NB4 (cell line): Measurements from ENCODE around the gene PLEKHG7.

Experiments
- DNase-seq: peaks from one replicate; pipeline ENCODE4 v3.0.0; 2010; ENCODE audit warnings: low read depth
- H3K4me3 ChIP-seq: one replicate; pipeline ENCODE4 v1.5.1; 2011; ENCODE audit warnings: mild to moderate bottlenecking, low read depth, low read length, moderate library complexity
- CTCF ChIP-seq: IDR thresholded peaks from one replicate; pipeline ENCODE4 v1.5.1; 2012; ENCODE audit warnings: low read depth, low read length
- MYC ChIP-seq: IDR thresholded peaks from 2 replicates; pipeline ENCODE4 v1.6.1; 2011; ENCODE audit warnings: low read depth, low read length
- POLR2A ChIP-seq: IDR thresholded peaks from 2 replicates; pipeline ENCODE4 v1.6.1; 2011; ENCODE audit warnings: mild to moderate bottlenecking; ENCODE audit not compliant: insufficient read length; ENCODE audit errors: extremely low read depth
- TF ChIP-seq, protein P1 (sequence below): IDR thresholded peaks from 2 replicates; pipeline ENCODE4 v1.6.1; 2011; ENCODE audit warnings: low read depth, low read length

PLEKHG7 gene

GRCh38 chr12:92698474-92698873 lies 4.3 kb upstream of the PLEKHG7 start:
- no peak for DNase-seq
- TF ChIP-seq MYC (no peak), CTCF (no peak), POLR2A (no peak)
- TF ChIP-seq, protein P1, sequence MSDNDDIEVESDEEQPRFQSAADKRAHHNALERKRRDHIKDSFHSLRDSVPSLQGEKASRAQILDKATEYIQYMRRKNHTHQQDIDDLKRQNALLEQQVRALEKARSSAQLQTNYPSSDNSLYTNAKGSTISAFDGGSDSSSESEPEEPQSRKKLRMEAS, result no peak
- H3K4me3 ChIP-seq, result no peak overlapping the region

DNA sequence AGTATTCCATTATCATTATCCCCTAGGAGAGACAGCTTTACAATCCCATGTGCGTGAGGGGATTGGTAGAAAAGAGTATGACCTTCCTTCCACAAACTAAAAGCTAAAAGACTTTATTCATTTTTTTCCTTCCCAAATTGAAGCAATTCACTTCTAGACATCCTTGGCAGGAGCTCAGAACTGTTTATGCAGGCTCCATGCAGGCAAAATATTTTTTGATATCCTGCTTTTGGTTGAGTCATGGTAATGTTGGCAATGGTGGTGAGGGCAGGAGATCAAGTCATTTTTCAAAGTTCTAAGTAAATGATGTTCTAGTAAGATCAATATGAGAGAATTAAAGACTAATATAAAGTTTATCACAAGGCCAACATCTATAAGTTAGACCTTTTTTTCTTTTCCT lies 1.3 kb upstream of the PLEKHG7 start:
- no peak for TF ChIP-seq CTCF
- no peak for TF ChIP-seq POLR2A
- TF ChIP-seq MYC, result no peak
- TF ChIP-seq, protein P1, result no peak
- DNase-seq, result no peak
- H3K4me3 ChIP-seq, result no peak overlapping the region

GRCh38 chr12:92703786-92704185 lies 997 bp downstream of the PLEKHG7 start:
- H3K4me3 ChIP-seq, result no peak overlapping the region
- no peak for TF ChIP-seq CTCF
- TF ChIP-seq, protein P1, result no peak
- TF ChIP-seq POLR2A, result no peak
- TF ChIP-seq MYC, result no peak
- no peak for DNase-seq

GRCh38 chr12:92706594-92706993 lies 3.8 kb downstream of the PLEKHG7 start:
- DNase-seq, result no peak
- TF ChIP-seq, protein P1, result no peak
- TF ChIP-seq POLR2A (no peak), MYC (no peak), CTCF (no peak)
- H3K4me3 ChIP-seq, result no peak overlapping the region

DNA sequence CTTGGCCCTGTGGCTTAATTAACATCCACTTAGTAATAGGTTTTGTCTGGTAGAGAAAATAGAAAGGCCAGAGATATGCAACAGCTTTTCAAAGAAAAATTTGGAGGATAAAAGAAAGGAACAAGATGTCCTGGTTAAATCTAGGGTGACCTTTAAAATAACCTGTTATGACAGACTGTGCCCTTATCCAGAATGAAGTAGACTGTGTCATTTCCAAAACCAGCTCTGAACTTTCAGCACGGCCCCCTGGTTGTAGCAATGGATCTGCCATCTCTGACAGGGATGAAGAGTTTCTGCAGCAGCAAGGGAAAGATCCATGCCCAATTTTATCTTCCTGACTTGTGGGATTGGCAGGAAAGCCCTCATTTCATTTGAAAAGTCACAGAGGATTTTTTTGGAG lies 5.1 kb downstream of the PLEKHG7 start:
- TF ChIP-seq, protein P1, result no peak
- TF ChIP-seq CTCF (no peak), POLR2A (no peak), MYC (no peak)
- H3K4me3 ChIP-seq, result no peak overlapping the region
- no peak for DNase-seq

DNA sequence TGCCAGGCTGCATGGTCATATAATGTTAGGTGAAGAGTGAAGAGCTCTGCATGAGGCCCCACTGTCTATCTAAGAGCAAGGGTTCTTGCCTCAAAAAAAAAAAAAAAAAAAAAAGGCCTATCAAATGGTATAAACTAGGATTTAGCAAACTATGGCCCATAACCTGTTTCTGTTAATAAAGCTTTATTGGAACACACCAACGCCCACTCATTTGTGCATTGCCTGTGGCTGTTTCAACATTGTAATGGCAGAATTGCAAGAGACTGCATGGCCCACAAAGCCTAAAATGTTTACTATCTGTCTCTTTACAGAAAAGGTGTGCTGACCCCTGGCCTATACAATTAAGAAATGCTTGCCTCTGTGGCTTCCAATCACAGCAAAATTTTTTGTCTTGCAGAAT lies 12.8 kb downstream of the PLEKHG7 start:
- TF ChIP-seq, protein P1, result no peak
- TF ChIP-seq CTCF, result no peak
- no peak for DNase-seq
- H3K4me3 ChIP-seq, result no peak overlapping the region
